Right renal cortex interstitium (tissue), 3 donors: ENCODE results near the gene ZNF346. TPM values are rescaled to one million over a fixed set of nuclear protein-coding genes. Genes with fewer than 3 reads are reported as not detected.
A peak's percentile ranks its signal among the peaks of the same experiment; 100 is the strongest.

ENCODE experiments used
- DNase-seq, 3 donors: peaks; one replicate each; pipeline ENCODE4 v3.0.0-alpha.2; 2013; ENCODE audit warnings: low read depth in 3 of 3, low spot score in 2 of 3
- polyA plus RNA-seq, 3 donors: library from polyadenylated mRNA; unstranded; fragments of 120-200 nt; gene quantifications; one replicate each; pipeline ENCODE4 v1.2.1, GENCODE V29; 2013; ENCODE audit not compliant: insufficient read length in 3 of 3

ZNF346 gene
- polyA plus RNA-seq, 3 donors = 21.3 to 22.6 (median 21.3) TPM

DNA sequence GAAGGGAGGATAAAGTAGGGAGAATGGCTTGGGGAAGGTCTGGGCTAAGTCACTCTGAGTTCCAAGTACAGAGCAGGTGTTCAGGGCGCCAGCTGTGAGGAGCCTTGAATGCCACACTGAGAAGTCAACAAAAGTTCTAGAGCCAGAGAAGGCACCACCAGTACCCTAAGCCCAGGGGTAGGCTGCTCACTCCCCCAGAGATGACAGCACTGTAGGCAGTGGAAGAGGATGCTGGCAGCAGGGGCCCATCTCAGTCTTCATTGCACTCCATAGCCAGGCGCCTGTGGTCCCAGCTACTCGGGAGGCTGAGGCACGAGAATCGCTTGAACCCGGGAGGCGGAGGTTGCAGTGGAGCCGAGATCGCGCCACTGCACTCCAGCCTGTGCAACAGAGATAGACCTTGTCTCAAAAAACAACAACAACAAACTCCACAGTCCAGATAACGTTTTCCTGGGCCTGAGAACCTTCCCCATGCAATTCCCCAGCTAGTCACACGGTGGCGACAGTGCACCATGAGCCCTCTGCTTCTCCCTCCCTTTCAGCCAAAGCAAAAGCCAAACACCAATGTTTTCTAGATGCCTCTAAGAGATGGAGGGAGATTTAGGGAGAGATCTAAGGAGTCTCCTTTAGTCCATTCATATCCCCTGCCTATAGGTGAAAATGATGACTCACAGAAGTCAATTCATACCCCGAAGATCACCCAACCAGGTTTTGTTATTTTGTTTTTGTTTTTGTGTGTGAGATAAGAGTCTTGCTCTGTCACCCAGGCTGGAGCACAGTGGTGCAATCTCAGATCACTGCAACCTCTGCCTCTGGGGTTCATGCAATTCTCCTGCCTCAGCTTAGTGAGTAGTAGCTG lies 91.3 kb downstream of the ZNF346 start:
- DNase-seq = no peak

DNA sequence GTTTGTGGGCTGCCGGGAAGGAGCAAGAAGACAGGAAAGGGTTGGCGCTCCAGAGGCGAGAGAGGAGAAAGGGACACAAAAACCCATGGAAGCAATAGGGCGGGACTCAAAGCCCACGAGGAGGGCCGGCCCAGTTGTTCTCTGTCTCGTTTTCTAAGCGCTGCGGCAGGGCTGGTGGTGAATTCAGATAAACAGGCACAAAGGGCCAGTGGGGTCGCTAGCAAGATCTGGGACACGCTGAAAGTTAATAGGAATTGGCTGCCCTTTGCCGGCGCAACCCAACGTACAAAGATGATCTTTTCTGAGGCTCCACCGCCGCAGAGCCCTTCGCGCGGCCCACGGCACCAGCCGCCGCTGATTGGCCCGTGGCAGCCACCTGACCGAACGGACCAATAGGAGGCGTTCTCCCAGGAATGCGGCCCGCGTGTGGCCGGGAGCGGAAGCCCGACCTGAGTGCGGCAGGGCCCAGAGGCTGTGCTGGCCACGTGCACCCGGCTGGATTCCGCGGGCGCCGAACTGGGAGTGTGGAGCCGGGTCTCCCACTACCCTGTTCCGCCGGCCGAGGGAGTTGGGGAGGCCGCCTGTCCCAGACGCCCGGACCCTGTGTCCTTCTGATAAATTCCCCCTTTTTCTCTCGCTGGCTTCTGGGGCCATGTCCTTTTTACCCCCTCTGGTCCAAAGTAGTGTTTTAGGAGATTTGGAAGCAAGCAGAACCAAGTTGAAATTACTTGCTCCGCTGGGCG lies 94.3 kb downstream of the ZNF346 start:
- DNase-seq = peak in 1 of 3 donors; percentile 82

DNA sequence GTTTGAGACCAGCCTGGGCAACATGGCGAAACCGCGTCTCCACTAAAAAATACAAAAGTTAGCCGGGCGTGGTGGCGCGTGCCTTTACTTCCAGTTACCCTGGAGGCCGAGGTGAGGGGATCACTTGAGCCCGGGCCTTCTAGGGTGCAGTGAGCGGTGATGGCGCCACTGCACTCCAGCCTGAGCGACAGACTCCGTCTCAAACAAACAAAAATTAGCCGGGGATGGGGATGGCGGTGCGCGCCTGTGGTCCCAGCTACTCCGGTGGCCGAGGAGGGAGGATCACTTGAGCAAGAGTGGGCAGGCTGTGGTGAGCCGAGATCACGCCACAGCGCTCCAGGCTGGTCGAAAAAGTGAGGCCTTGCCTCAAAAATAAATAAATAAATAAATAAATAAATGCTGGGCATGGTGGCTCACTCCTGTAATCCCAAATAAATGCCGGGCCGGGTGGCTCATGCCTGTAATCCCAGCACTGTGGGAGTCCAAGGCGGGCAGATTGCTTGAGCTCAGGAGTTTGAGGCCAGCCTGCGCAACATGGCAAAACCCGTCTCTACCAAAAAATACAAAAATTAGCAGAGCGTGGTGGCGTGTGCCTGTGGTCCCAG lies 95.0 kb downstream of the ZNF346 start:
- no peak for DNase-seq

DNA sequence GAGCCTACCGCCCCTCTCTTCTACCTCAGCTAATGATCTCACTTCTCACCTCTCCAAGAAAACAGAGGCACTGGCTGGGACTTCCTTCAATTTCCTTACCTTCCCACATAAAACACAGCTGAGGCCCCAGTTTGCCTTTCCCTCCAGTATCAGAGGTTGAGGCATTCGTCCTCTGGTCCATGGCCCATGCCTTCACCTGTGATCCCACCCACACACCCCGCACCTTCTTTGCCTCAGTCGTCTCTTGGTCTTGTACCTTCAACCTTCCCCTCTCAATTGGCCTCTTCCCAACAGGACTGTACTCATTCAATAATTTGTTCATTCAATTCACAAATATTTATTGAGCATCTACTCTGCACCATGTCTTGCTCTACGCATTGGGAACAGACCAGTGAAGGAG lies 100.1 kb downstream of the ZNF346 start:
- no peak for DNase-seq

DNA sequence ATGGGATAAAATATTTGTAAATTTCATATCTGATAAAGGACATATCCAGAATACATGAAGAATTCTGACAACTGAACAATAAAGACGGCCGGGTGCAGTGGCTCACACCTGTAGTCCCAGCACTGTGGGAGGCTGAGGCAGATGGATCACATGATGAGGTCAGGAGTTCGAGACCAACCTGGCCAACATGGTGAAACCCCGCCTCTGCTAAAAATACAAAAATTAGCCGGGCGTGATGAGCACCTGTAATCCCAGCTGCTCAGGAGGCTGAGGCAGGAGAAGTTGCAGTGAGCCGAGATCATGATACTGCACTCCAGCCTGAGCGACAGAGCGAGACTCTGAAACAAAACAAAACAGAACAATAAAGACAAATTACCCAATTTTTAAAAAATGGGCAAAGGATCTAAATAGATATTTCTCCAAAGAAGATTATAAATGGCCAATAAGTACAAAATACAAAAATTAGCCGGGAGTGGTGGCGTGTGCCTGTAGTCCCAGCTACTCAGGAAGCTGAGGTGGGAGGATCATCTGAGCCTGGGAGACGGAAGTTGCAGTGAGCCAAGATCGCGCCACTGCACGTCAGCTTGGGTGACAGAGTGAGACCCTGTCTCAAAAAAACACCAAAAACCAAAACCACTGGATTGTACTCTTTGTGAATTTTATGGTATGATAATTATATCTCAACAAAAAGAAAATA lies 101.4 kb downstream of the ZNF346 start:
- DNase-seq = no peak

DNA sequence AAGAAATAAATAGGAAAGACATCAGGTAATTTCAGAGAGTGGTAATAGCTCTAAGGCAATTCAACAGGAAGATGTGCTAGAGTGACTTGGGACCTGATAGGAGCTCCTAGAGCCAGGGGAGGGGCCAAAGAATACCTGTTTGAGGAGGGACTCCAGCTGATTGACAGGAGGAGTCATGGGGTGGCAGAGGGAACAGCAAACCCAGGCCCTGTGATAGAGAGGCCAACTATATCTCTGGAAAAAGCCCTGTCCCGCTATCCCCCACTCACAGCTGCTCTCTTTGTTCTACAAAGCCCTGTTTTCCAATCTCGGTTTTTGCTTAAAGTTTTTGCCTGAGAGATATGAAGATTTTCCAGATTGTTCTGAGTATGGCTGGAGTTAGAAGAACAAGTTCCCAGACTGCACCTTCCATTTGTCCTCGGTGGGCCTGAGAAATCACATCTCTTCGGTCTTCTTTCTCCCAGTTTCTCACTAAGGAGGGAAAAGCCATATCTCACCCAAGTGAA lies 102.0 kb downstream of the ZNF346 start:
- no peak for DNase-seq

DNA sequence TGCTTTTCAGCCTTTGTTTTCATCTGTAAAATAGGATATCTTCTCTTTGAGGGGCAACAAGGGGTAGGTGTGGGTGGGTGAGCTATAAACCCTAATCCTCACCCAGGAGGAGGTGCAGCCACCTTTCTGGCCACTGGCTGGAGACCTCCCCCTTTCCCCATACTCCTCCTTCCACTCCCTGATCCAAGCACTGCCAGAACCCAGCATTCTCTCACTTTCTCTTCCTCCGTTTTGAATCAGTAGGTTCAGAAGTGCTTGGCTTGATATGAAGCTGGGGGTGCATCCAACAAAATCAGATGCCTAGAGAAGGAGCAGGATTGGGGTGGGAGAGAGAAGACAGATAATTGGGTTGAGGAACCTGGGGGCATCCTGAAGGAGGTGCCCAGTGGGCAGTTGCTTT lies 104.3 kb downstream of the ZNF346 start:
- DNase-seq = no peak

DNA sequence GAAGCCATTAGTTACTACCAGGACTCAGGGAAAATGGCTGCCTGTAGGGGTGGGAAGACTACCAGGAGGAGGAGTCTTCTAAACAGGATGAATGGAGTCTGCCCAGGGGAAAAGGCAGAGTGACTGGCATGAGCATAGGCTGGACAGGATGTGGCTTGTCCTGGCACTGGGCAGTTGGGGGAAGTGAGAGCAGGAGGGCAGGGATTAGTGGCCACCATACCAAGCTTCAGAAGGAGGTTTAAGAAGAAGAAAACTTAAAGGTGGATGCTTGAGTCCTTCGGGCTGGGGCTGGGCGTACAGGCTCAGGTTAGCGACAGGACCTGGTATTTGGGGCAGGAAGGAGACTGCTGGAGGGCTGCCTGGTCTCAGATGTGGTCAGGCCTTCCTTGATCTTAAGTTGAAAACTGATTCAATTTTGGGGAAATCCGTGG lies 106.1 kb downstream of the ZNF346 start:
- DNase-seq = no peak

DNA sequence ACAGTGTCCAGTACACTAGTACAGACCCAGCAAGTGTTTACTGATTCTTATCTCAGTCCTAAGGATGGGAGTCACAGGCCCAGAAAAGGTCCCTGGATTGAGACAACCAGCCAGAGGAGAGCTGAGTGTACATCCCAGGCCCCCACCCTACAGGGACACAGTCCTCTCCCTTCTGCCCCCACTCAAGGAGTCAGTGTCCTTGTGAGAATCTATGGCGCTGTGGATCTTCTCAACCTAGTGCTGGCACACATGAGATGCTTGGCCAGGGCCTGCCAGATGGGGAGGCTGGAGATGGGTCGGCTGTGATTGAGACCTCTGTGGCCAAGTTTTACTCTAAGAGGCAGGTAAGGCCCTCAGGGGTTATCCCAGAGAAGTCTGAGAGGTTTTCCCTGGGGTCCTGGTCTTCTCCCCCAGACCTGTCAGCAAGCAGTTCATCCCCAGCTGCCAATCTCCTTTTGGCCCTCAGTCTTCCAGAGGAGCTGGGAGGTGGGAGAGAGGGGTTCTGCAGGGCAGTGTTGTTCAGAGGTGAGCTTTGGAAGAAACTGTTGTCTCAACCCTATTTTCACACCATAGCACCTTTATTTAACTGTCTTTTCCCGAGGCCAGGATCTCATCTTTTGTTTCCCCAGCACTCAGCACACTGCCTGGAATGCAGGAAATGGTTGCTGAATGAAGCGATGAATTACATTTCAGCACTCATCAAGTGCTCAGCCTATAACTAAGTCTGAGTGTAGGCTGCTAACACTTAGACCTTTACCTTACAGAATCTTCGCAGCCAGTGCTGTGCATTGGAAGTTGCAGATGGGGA lies 107.9 kb downstream of the ZNF346 start:
- no peak for DNase-seq

Other genes with a start within 250 kb of the ZNF346 start
- gene UNC5A, start 212.1 kb upstream of the ZNF346 start, polyA plus RNA-seq = under 1 TPM; 0.10 to 0.14 (median 0.10) TPM
- under 1 TPM; 0.38 to 0.72 (median 0.62) TPM for gene HK3, start 123.3 kb upstream of the ZNF346 start, polyA plus RNA-seq
- gene UIMC1, start 15.9 kb upstream of the ZNF346 start, polyA plus RNA-seq = 10 to 100 TPM; 41.4 to 52.1 (median 49.2) TPM
- 10 to 100 TPM; 48.7 to 56.4 (median 50.1) TPM for gene FGFR4, start 64.2 kb downstream of the ZNF346 start, polyA plus RNA-seq
- gene NSD1, start 111.1 kb downstream of the ZNF346 start, polyA plus RNA-seq = 10 to 100 TPM; 58.4 to 63.3 (median 59.7) TPM